GM18519 (cell line): Measurements from ENCODE around the gene RYK.

Source experiments
- ATAC-seq: cut with Tn5 transposase; IDR thresholded peaks from one replicate; pipeline ENCODE4 v1.9.1; 2021; ENCODE audit warnings: mild to moderate bottlenecking, moderate library complexity; ENCODE audit not compliant: unreplicated experiment, low FRiP score

RYK gene

GRCh38 chr3:134161898-134162615, 88.6 kb downstream of the RYK start:
- ATAC-seq, result no peak

GRCh38 chr3:134155446-134155845, 95.2 kb downstream of the RYK start:
- ATAC-seq, result no peak

GRCh38 chr3:134153761-134154160, 96.9 kb downstream of the RYK start:
- no peak for ATAC-seq

GRCh38 chr3:134150476-134150875, 100.2 kb downstream of the RYK start:
- no peak for ATAC-seq

- no peak for ATAC-seq
Measured at GRCh38 chr3:134149286-134149685, 101.4 kb downstream of the RYK start.

- no peak for ATAC-seq
Measured at GRCh38 chr3:134148534-134148933, 102.1 kb downstream of the RYK start.

GRCh38 chr3:134147411-134147810, 103.2 kb downstream of the RYK start:
- no peak for ATAC-seq

- ATAC-seq, result no peak
Measured at GRCh38 chr3:134146666-134147065, 104.0 kb downstream of the RYK start.

GRCh38 chr3:134145183-134145582, 105.5 kb downstream of the RYK start:
- ATAC-seq, result no peak

- no peak for ATAC-seq
Measured at GRCh38 chr3:134144694-134145093, 106.0 kb downstream of the RYK start.

GRCh38 chr3:134143828-134144401, 106.7 kb downstream of the RYK start:
- ATAC-seq, result no peak

- no peak for ATAC-seq
Measured at GRCh38 chr3:134136604-134137003, 114.1 kb downstream of the RYK start.

- no peak for ATAC-seq
Measured at GRCh38 chr3:134134698-134135415, 115.8 kb downstream of the RYK start.

GRCh38 chr3:134134240-134134639, 116.4 kb downstream of the RYK start:
- ATAC-seq, result no peak

- no peak for ATAC-seq
Measured at GRCh38 chr3:134132961-134133360, 117.7 kb downstream of the RYK start.

- no peak for ATAC-seq
Measured at GRCh38 chr3:134126153-134126552, 124.5 kb downstream of the RYK start.

- ATAC-seq, result no peak
Measured at GRCh38 chr3:134114726-134115125, 135.9 kb downstream of the RYK start.

- no peak for ATAC-seq
Measured at GRCh38 chr3:134111616-134112015, 139.0 kb downstream of the RYK start.

GRCh38 chr3:134110963-134111362, 139.7 kb downstream of the RYK start:
- ATAC-seq, result no peak
